H9 (cell line): Measurements from ENCODE around the gene SLIRP. TPM values are rescaled to one million over a fixed set of nuclear protein-coding genes. Genes with fewer than 3 reads are reported as not detected.

Experiments used
- DNase-seq: peaks from one replicate; pipeline ENCODE4 v3.0.0-alpha.2; 2017
- H2AFZ ChIP-seq: one replicate; pipeline ENCODE4 v1.6.1; 2013; ENCODE audit warnings: mild to moderate bottlenecking, low read length, control low read depth, moderate library complexity
- H2AK5ac ChIP-seq: 2 replicates; pipeline ENCODE4 v1.6.1; 2013; ENCODE audit warnings: low read length, control low read depth, mixed read lengths; ENCODE audit not compliant: insufficient read length
- H2BK120ac ChIP-seq: one replicate; pipeline ENCODE4 v1.6.1; 2013; ENCODE audit warnings: low read depth, mild to moderate bottlenecking, low read length, control low read depth, inconsistent platforms; ENCODE audit not compliant: poor library complexity, severe bottlenecking
- H2BK12ac ChIP-seq: 2 replicates; pipeline ENCODE4 v1.6.1; 2013; ENCODE audit warnings: low read length, control low read depth, mixed read lengths, low read depth; ENCODE audit not compliant: insufficient read length
- H2BK15ac ChIP-seq: 2 replicates; pipeline ENCODE4 v1.6.1; 2013; ENCODE audit warnings: low read depth, low read length, control low read depth
- H2BK20ac ChIP-seq: one replicate; pipeline ENCODE4 v1.6.1; 2013; ENCODE audit warnings: low read depth, mild to moderate bottlenecking, low read length, control low read depth, inconsistent platforms; ENCODE audit not compliant: poor library complexity, severe bottlenecking
- H2BK5ac ChIP-seq: 2 replicates; pipeline ENCODE4 v1.6.1; 2013; ENCODE audit warnings: low read length, control low read depth, mixed read lengths; ENCODE audit not compliant: insufficient read length
- H3K14ac ChIP-seq: 2 replicates; pipeline ENCODE4 v1.6.1; 2013; ENCODE audit warnings: low read length, control low read depth; ENCODE audit not compliant: insufficient read depth
- H3K18ac ChIP-seq: 2 replicates; pipeline ENCODE4 v1.6.1; 2013; ENCODE audit warnings: low read depth, mild to moderate bottlenecking, mixed read lengths, low read length, control low read depth; ENCODE audit not compliant: insufficient read length
- H3K23ac ChIP-seq: 2 replicates; pipeline ENCODE4 v1.6.1; 2013; ENCODE audit warnings: low read length, control low read depth, mixed read lengths, low read depth; ENCODE audit not compliant: insufficient read length
- H3K23me2 ChIP-seq: 2 replicates; pipeline ENCODE4 v1.6.1; 2013; ENCODE audit warnings: low read depth, mild to moderate bottlenecking, mixed read lengths, low read length, control low read depth; ENCODE audit not compliant: insufficient read length, poor library complexity, severe bottlenecking
- H3K27ac ChIP-seq: 2 replicates; pipeline ENCODE4 v1.5.1; 2013; ENCODE audit warnings: low read length, control low read depth, mixed read lengths, low read depth; ENCODE audit not compliant: insufficient read length
- H3K27me3 ChIP-seq: 2 replicates; pipeline ENCODE4 v1.6.1; 2013; ENCODE audit warnings: low read length, control low read depth, inconsistent platforms; ENCODE audit not compliant: insufficient read depth
- H3K4ac ChIP-seq: 2 replicates; pipeline ENCODE4 v1.6.1; 2013; ENCODE audit warnings: low read depth, mild to moderate bottlenecking, control low read depth, inconsistent platforms, low read length, moderate library complexity
- H3K4me1 ChIP-seq: 2 replicates; pipeline ENCODE4 v1.6.1; 2013; ENCODE audit warnings: low read length, control low read depth, inconsistent platforms; ENCODE audit not compliant: insufficient read depth
- H3K4me2 ChIP-seq: 2 replicates; pipeline ENCODE4 v1.6.1; 2013; ENCODE audit warnings: low read length, control low read depth, mixed read lengths; ENCODE audit not compliant: insufficient read length, insufficient read depth
- H3K56ac ChIP-seq: 2 replicates; pipeline ENCODE4 v1.6.1; 2013; ENCODE audit warnings: low read depth, mild to moderate bottlenecking, mixed read lengths, low read length, control low read depth; ENCODE audit not compliant: insufficient read length
- H3K79me1 ChIP-seq: 2 replicates; pipeline ENCODE4 v1.6.1; 2013; ENCODE audit warnings: low read depth, mild to moderate bottlenecking, moderate library complexity, low read length, control low read depth, inconsistent platforms; ENCODE audit not compliant: insufficient read depth, poor library complexity, severe bottlenecking
- H3K79me2 ChIP-seq: 2 replicates; pipeline ENCODE4 v1.6.1; 2013; ENCODE audit warnings: low read length, control low read depth, inconsistent platforms; ENCODE audit not compliant: insufficient read depth
- H3K9ac ChIP-seq: 2 replicates; pipeline ENCODE4 v1.6.1; 2013; ENCODE audit warnings: low read length, control low read depth, mixed read lengths; ENCODE audit not compliant: insufficient read length; ENCODE audit errors: extremely low read depth
- H3K9me3 ChIP-seq: one replicate; pipeline ENCODE4 v1.6.1; 2013; ENCODE audit warnings: low read depth, low read length, inconsistent platforms; ENCODE audit not compliant: control insufficient read depth
- H3T11ph ChIP-seq: one replicate; pipeline ENCODE4 v1.6.1; 2013; ENCODE audit warnings: mild to moderate bottlenecking, low read length, control low read depth, inconsistent platforms
- H4K20me1 ChIP-seq: one replicate; pipeline ENCODE4 v1.6.1; 2013; ENCODE audit not compliant: control insufficient read depth, insufficient read length, insufficient read depth
- H4K5ac ChIP-seq: 2 replicates; pipeline ENCODE4 v1.6.1; 2013; ENCODE audit warnings: low read depth, mild to moderate bottlenecking, mixed read lengths, low read length, control low read depth; ENCODE audit not compliant: insufficient read length
- H4K8ac ChIP-seq: replicated peaks from 2 replicates; pipeline ENCODE4 v1.6.1; 2013; ENCODE audit warnings: low read length, control low read depth, mixed read lengths, low read depth; ENCODE audit not compliant: insufficient read length
- H4K91ac ChIP-seq: 2 replicates; pipeline ENCODE4 v1.6.1; 2013; ENCODE audit warnings: low read depth, mild to moderate bottlenecking, moderate library complexity, mixed read lengths, low read length, control low read depth; ENCODE audit not compliant: insufficient read length
- H3K27ac Mint-ChIP-seq, 3 experiments: 2 replicates in 2 of 3; 3 replicates in 1 of 3; pipeline ENCODE4 v1.8.0; 2020 to 2021; ENCODE audit warnings: mixed read lengths in 3 of 3, mild to moderate bottlenecking in 1 of 3, moderate library complexity in 1 of 3
- H3K27me3 Mint-ChIP-seq: 2 replicates; pipeline ENCODE4 v1.8.0; 2021; ENCODE audit warnings: low read depth, mild to moderate bottlenecking, moderate library complexity, mixed read lengths
- H3K36me3 Mint-ChIP-seq, 3 experiments: 2 replicates in 2 of 3; 3 replicates in 1 of 3; pipeline ENCODE4 v1.8.0; 2020 to 2021; ENCODE audit warnings: low read depth in 3 of 3, mixed read lengths in 3 of 3; ENCODE audit not compliant: insufficient read depth in 1 of 3
- H3K4me1 Mint-ChIP-seq, 2 experiments: 2 replicates each; pipeline ENCODE4 v1.8.0; 2020; ENCODE audit warnings: mixed read lengths in 2 of 2
- H3K4me3 Mint-ChIP-seq, 2 experiments: 2 replicates in 1 of 2; 3 replicates in 1 of 2; pipeline ENCODE4 v1.8.0; 2020 to 2021; ENCODE audit warnings: mild to moderate bottlenecking in 2 of 2, mixed read lengths in 2 of 2, moderate library complexity in 1 of 2
- H3K9me3 Mint-ChIP-seq, 2 experiments: 2 replicates in 1 of 2; 3 replicates in 1 of 2; pipeline ENCODE4 v1.8.0; 2020; ENCODE audit warnings: mild to moderate bottlenecking in 2 of 2, mixed read lengths in 2 of 2, moderate library complexity in 1 of 2
- WGBS: extraction: QIAGEN DNeasy Blood & Tissue Kit; methylation state at CpG from one replicate; pipeline ENCODE4 v1.1.7; 2013; ENCODE audit warnings: missing lambda C conversion rate, low lambda C conversion rate, mixed read lengths; ENCODE audit not compliant: insufficient read length; ENCODE audit errors: extremely low coverage; 5-methylcytosine and 5-hydroxymethylcytosine counted together
- total RNA-seq: library from RNA; stranded (reverse); gene quantifications from 2 replicates; pipeline ENCODE4 v1.2.1, GENCODE V29; 2021
- TF ChIP-seq, protein P1 (sequence below): fragments of 200-600 bp; sonication (generic); conservative IDR thresholded peaks from 3 replicates; pipeline ENCODE4 v1.8.0; 2021; ENCODE audit warnings: antibody characterized with exemption, mild to moderate bottlenecking

Gene SLIRP
- total RNA-seq, 1 experiment from 2014 or later = 337 TPM

DNA sequence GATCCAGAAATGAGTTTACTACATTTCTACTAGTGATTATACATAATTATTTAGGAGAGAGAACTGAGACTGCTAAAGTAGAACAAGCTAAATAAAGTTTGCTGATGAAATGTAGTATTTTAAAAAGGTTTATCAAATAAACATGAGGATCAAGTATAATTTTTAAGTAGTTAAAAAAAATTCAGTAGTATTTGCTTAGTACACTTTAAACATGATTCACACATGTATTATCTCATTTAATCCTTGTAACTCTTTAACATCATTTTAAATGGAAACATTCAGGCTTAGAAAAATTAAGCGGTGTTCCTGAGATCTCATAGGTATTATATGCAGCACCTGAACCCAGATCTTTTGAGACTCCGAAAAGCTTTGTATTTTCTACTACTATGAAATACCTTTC is 44.4 kb downstream of the SLIRP start:
- Histone ChIP-seq H4K91ac (no peak overlapping the region), H3K79me1 (no peaks in the 10 kb centered on the region), H3K4me2 (no peak overlapping the region), H3K23me2 (no peaks in the 10 kb centered on the region), H3K9me3 (no peaks in the 10 kb centered on the region), H2BK12ac (no peak overlapping the region), H3K18ac (no peak overlapping the region), H3K9ac (no peak overlapping the region), H2AFZ (no peak overlapping the region), H3K79me2 (peaks cover 3% of the 10 kb centered on the region; the same call in 1 of the 2 replicates), H2BK120ac (no peak overlapping the region), H3K14ac (no peak overlapping the region), H3K56ac (no peak overlapping the region), H4K8ac (no peak overlapping the region), H3K23ac (no peak overlapping the region), H4K20me1 (no peaks in the 10 kb centered on the region), H2AK5ac (no peak overlapping the region), H3K4me1 (no peaks in the 10 kb centered on the region), H3T11ph (no peak overlapping the region), H2BK5ac (no peak overlapping the region), H3K27me3 (no peaks in the 10 kb centered on the region), H2BK15ac (no peak overlapping the region), H3K27ac (no peak overlapping the region), H3K4ac (no peak overlapping the region), H2BK20ac (no peak overlapping the region), H4K5ac (no peak overlapping the region)
- Mint-ChIP-seq H3K4me3 (no peak overlapping the region), H3K36me3 (peaks cover 49 to 81% (median 68%) of the 10 kb centered on the region in 3 experiments), H3K4me1 (no peaks in the 10 kb centered on the region), H3K9me3 (peaks cover 3 to 4% of the 10 kb centered on the region in 2 experiments; a peak in 1 of 5 replicates), H3K27me3 (no peaks in the 10 kb centered on the region), H3K27ac (no peak overlapping the region)
- TF ChIP-seq, protein P1, sequence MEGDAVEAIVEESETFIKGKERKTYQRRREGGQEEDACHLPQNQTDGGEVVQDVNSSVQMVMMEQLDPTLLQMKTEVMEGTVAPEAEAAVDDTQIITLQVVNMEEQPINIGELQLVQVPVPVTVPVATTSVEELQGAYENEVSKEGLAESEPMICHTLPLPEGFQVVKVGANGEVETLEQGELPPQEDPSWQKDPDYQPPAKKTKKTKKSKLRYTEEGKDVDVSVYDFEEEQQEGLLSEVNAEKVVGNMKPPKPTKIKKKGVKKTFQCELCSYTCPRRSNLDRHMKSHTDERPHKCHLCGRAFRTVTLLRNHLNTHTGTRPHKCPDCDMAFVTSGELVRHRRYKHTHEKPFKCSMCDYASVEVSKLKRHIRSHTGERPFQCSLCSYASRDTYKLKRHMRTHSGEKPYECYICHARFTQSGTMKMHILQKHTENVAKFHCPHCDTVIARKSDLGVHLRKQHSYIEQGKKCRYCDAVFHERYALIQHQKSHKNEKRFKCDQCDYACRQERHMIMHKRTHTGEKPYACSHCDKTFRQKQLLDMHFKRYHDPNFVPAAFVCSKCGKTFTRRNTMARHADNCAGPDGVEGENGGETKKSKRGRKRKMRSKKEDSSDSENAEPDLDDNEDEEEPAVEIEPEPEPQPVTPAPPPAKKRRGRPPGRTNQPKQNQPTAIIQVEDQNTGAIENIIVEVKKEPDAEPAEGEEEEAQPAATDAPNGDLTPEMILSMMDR = no peak
- no CpG with 5 or more reads among the region's 2 CpGs for WGBS
- DNase-seq = no peak
